T-cell (primary cell): ENCODE measurements around the gene GADD45B. TPM values are rescaled to one million over a fixed set of nuclear protein-coding genes. Genes with fewer than 3 reads are reported as not detected.
A peak's percentile ranks its signal among the peaks of the same experiment; 100 is the strongest.
"Not testable (repeated sequence)": the region's sequence is repeated elsewhere in the genome, so short reads cannot be mapped to it uniquely, and the experiment has no call there.

Experiments used
- ATAC-seq, 4 experiments: fragments of 200-7000 bp in 3 of 4; fragments of 150-1000 bp in 1 of 4; cut with Tn5 transposase; replicated peaks in 1 of 4; 1 replicate in 3 of 4; 2 replicates in 1 of 4; pipeline ENCODE4 v1.10.0; 2021; ENCODE audit warnings: moderate library complexity in 3 of 4, mild to moderate bottlenecking in 2 of 4, moderate number of reproducible peaks in 1 of 4
- CTCF ChIA-PET, 2 donors: fragments of 300-600 bp; sonication (Branson Sonifier 250); formaldehyde crosslinking; loops; one replicate each; lab custom pipeline; 2022; ENCODE audit warnings: antibody characterized with exemption in 2 of 2; lab: Charles Lee
- POLR2A ChIA-PET, 2 donors: fragments of 300-600 bp; sonication (Branson Sonifier 250); formaldehyde crosslinking; loops; one replicate each; lab custom pipeline; 2022; ENCODE audit warnings: antibody characterized with exemption in 2 of 2; lab: Charles Lee
- DNase-seq, 35 experiments: peaks; one replicate each; pipeline versions ENCODE4 v3.0.0 to v3.0.0-alpha.2; 2013 to 2023
- H3K27ac ChIP-seq: one replicate; pipeline ENCODE4 v1.5.1; 2013; ENCODE audit warnings: low read length
- H3K27me3 ChIP-seq, 2 experiments: replicated peaks in 1 of 2; 1 replicate in 1 of 2; 2 replicates in 1 of 2; pipeline versions ENCODE4 v1.6.1 to v1.7.0; 2013; ENCODE audit warnings: low read length in 1 of 2, mixed read lengths in 1 of 2; ENCODE audit not compliant: control insufficient read depth in 2 of 2, insufficient read depth in 2 of 2; ENCODE audit errors: extremely low read depth in 1 of 2
- H3K36me3 ChIP-seq, 2 donors: 1 replicate in 1 of 2; 2 replicates in 1 of 2; pipeline versions ENCODE4 v1.6.1 to v1.7.0; 2013; ENCODE audit warnings: low read length in 1 of 2; ENCODE audit not compliant: control insufficient read depth in 2 of 2, insufficient read depth in 1 of 2; ENCODE audit errors: extremely low read depth in 1 of 2
- H3K4me1 ChIP-seq, 2 experiments: 1 replicate in 1 of 2; 2 replicates in 1 of 2; pipeline versions ENCODE4 v1.6.1 to v1.7.0; 2013; ENCODE audit warnings: low read length in 2 of 2, mixed read lengths in 1 of 2; ENCODE audit not compliant: insufficient read depth in 2 of 2, control insufficient read depth in 1 of 2; ENCODE audit errors: extremely low read depth in 1 of 2
- H3K4me3 ChIP-seq, 2 donors: 1 replicate in 1 of 2; 2 replicates in 1 of 2; pipeline versions ENCODE4 v1.5.1 to v1.7.0; 2013; ENCODE audit warnings: mild to moderate bottlenecking in 2 of 2, low read length in 1 of 2, moderate library complexity in 1 of 2; ENCODE audit not compliant: control insufficient read depth in 1 of 2; ENCODE audit errors: extremely low read depth in 1 of 2
- H3K9me3 ChIP-seq: 2 replicates; pipeline ENCODE4 v1.7.0; 2013
- H3K27ac Mint-ChIP-seq, 2 donors: one replicate each; pipeline ENCODE4 v1.8.0; 2020 to 2021; ENCODE audit warnings: mild to moderate bottlenecking in 2 of 2, mixed read lengths in 2 of 2
- H3K27me3 Mint-ChIP-seq, 2 donors: one replicate each; pipeline ENCODE4 v1.8.0; 2021 to 2022; ENCODE audit warnings: mixed read lengths in 2 of 2
- H3K36me3 Mint-ChIP-seq: one replicate; pipeline ENCODE4 v1.8.0; 2021; ENCODE audit warnings: mixed read lengths
- H3K4me1 Mint-ChIP-seq, 3 donors: one replicate each; pipeline ENCODE4 v1.8.0; 2020 to 2022; ENCODE audit warnings: mixed read lengths in 3 of 3, mild to moderate bottlenecking in 1 of 3
- H3K4me3 Mint-ChIP-seq, 3 donors: one replicate each; pipeline ENCODE4 v1.8.0; 2020 to 2022; ENCODE audit warnings: mild to moderate bottlenecking in 3 of 3, mixed read lengths in 3 of 3, moderate library complexity in 3 of 3
- H3K9me3 Mint-ChIP-seq, 3 donors: one replicate each; pipeline ENCODE4 v1.8.0; 2020 to 2022; ENCODE audit warnings: mixed read lengths in 3 of 3
- WGBS: methylation state at CpG from one replicate; pipeline ENCODE4 v1.1.5; 2013; ENCODE audit warnings: missing lambda C conversion rate; ENCODE audit not compliant: insufficient coverage; 5-methylcytosine and 5-hydroxymethylcytosine counted together
- total RNA-seq, 35 experiments: library from RNA in 6 of 35; stranded (reverse) in 6 of 35; fragments of 120-200 nt in 1 of 35; gene quantifications; one replicate each; pipeline versions ENCODE4 v1.2.1 to v1.2.4 and lab custom pipeline; 2013 to 2026

The GADD45B gene
- total RNA-seq, 5 donors from 2014 or later (not counting 1 experiment from before 2014, with no cell fraction given) = 76.5 to 174 (median 102) TPM

DNA sequence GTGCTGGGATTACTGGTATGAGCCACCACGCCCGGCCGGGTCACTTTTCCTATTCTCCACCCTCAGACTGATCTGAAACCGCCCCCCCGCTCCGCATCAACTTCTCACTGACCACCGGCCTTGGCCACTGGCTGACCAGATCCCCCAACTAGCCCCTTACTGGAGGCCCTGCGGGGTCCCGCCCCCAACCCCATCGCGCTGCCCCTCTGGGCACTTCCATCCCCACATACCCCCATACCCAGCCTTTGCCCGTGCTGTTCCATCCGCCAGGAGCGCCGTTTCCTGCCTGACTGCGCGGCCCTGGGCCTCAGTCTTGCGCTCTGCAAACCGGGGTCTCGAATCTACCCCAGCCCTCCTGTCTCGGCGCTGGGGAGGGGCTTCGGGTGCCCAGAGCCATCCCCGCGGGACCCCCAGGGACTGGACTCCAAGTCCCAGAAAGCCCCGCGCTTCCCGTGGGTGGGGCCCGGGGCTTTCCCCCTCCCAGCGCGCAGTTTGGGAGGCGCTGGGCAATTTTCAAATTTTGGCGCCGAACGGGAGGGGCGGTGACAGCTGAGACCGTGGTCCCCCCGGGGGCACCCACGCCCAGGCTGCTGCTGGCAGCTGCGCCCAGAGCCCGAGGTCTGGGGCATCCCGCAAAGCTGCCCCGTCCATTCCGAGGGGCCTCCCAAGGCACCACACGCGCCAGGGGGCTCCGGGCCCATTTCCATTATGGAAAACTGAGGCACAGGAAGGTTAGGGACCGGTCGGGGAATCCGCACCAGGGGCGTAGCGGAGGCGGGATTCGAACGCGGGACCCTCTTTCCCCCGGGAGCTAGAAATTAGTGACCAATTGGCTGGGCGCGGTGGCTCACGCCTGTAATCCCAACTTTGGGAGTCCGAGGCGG is 13.9 kb upstream of the GADD45B start:
- H3K36me3 ChIP-seq = no peaks in the 10 kb centered on the region
- peaks cover 0 to 22% of the 10 kb centered on the region in 2 experiments for H3K4me1 ChIP-seq
- 5% methylated on average over 54 of the region's 62 CpGs for WGBS
- H3K4me1 Mint-ChIP-seq = peaks cover 5 to 15% (median 11%) of the 10 kb centered on the region in 3 donors
- no peak overlapping the region for H3K27ac ChIP-seq
- H3K4me3 ChIP-seq = peak overlapping the region; percentile 59 to 68
- no peaks in the 10 kb centered on the region for H3K9me3 ChIP-seq
- peak overlapping the region; percentile 67 to 79 (median 73) for H3K4me3 Mint-ChIP-seq
- peak in 24 of 35 experiments; percentile 12 to 63 (median 28) for DNase-seq
- no peaks in the 10 kb centered on the region for H3K9me3 Mint-ChIP-seq
- peak; percentile 68 to 84 (median 78) for ATAC-seq
- H3K27ac Mint-ChIP-seq = no peak overlapping the region
- ChIA-PET POLR2A (interaction anchor here in 1 of 2 donors (0.6 kb wide), 1 partner anchor 137 kb away, joined by 3 read pairs; no protein-coding TSS in a partner anchor), CTCF (interaction anchor here in 1 of 2 donors (1.1 kb wide), 1 partner anchor 149 kb away, joined by 3 read pairs; no protein-coding TSS in a partner anchor)
- no peaks in the 10 kb centered on the region for H3K36me3 Mint-ChIP-seq
- peaks cover 0 to 17% of the 10 kb centered on the region in 2 experiments for H3K27me3 ChIP-seq
- H3K27me3 Mint-ChIP-seq = no peaks in the 10 kb centered on the region

DNA sequence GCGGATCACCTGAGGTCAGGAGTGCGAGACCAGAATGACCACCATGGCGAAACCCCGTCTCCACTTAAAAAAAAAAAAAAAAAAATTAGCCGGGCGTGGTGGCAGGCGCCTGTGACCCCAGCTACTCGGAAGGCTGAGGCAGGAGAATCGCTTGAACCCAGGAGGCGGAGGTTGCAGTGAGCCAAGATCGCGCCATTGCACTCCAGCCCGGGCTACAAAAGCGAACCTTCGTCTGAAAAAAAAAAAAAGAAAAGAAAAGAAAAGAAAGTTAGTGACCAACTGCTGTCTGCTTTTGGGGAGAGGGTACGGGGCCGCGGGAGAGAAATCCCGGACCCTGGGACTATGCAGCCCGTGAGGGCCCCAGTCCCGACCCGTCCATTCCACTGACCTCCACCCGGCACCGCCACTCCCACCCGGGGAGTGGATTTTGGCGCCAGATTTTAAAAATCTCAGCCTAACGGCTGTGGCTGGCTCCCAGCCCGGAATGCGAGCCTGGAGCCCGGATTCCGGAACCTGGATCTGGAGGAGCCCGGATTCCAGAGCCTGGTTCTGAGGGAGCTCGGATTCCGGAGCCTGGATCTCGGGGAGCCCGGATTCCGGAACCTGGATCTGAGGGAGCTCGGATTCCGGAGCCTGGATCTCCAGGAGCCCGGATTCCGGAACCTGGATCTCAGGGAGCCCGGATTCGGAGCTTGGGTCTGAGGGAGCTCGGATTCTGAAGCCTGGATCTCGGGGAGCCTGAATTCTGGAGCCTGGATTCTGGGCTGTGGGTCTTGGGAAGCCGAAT is 13.1 kb upstream of the GADD45B start:
- CTCF ChIA-PET = interaction anchor here in 1 of 2 donors (0.7 kb wide), 1 partner anchor 108 kb away, joined by 3 read pairs; no protein-coding TSS in a partner anchor
- H3K9me3 Mint-ChIP-seq = no peaks in the 10 kb centered on the region
- H3K36me3 Mint-ChIP-seq = no peaks in the 10 kb centered on the region
- H3K4me1 Mint-ChIP-seq = peaks cover 2 to 9% (median 9%) of the 10 kb centered on the region in 3 donors
- Histone ChIP-seq H3K27ac (no peak overlapping the region), H3K4me1 (peaks cover 0 to 19% of the 10 kb centered on the region in 2 experiments), H3K9me3 (no peaks in the 10 kb centered on the region), H3K36me3 (no peaks in the 10 kb centered on the region), H3K4me3 (peak overlapping the region in 1 of 2 donors; percentile 68), H3K27me3 (peaks cover 0 to 17% of the 10 kb centered on the region in 2 experiments)
- peak overlapping the region in 1 of 3 donors; percentile 79 for H3K4me3 Mint-ChIP-seq
- ATAC-seq (no peak), DNase-seq (no peak)
- POLR2A ChIA-PET = interaction anchor here in 1 of 2 donors (0.6 kb wide), 1 partner anchor 137 kb away, joined by 3 read pairs; no protein-coding TSS in a partner anchor
- no peak overlapping the region for H3K27ac Mint-ChIP-seq
- H3K27me3 Mint-ChIP-seq = no peaks in the 10 kb centered on the region
- WGBS = 79% methylated on average over 38 of the region's 46 CpGs

DNA sequence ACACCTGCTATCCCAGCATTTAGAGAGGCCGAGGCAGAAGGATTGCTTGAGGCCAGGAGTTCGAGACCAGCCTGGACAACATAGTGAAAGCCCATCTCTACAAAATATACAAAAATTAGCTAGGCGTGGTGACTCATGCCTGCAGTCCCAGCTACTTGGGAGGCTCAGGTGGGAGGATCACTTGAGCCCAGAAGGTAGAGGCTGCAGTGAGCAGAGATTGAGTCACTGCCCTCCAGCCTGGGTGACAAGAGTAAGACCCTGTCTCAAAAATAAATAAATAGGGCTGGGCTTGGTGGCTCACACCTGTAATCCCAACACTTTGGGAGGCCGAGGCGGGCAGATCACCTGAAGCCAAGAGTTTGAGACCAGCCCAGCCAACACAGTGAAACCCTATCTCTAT is 12.2 kb upstream of the GADD45B start:
- H3K36me3 ChIP-seq, H3K36me3 Mint-ChIP-seq, H3K4me1 Mint-ChIP-seq, H3K27ac ChIP-seq, POLR2A ChIA-PET, CTCF ChIA-PET, ATAC-seq, H3K9me3 Mint-ChIP-seq, DNase-seq, H3K27ac Mint-ChIP-seq, H3K9me3 ChIP-seq, H3K4me3 ChIP-seq, H3K27me3 Mint-ChIP-seq: not testable (repeated sequence)
- WGBS = no CpG with 5 or more reads among the region's 5 CpGs
- peaks cover 0 to 19% of the 10 kb centered on the region in 2 experiments for H3K27me3 ChIP-seq
- H3K4me3 Mint-ChIP-seq = peak overlapping the region in 1 of 3 donors; percentile 16
- H3K4me1 ChIP-seq = peaks cover 0 to 19% of the 10 kb centered on the region in 2 experiments

DNA sequence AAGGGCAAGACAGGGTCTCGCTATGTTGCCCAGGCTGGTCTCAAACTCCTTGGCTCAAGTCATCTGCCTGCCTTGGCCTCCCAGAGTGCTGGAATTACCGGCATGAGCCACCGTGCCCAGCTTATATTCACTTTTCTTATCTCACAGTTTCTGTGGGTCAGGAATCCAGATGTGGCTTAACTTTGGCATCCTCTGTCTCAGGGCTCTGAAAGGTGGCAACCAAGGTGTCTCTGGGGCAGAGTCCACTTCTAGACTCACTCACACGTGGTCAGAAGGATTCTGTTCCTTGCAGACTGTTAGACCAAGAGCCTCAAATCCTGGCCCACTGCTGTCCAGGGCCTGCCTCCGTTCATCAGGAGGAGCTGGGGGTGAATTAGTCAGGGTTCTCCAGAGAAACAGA is 11.5 kb upstream of the GADD45B start:
- Mint-ChIP-seq H3K36me3 (no peaks in the 10 kb centered on the region), H3K9me3 (no peaks in the 10 kb centered on the region), H3K4me3 (no peak overlapping the region), H3K27ac (no peak overlapping the region), H3K4me1 (peaks cover 5 to 11% (median 9%) of the 10 kb centered on the region in 3 donors), H3K27me3 (no peaks in the 10 kb centered on the region)
- ChIA-PET POLR2A (no interaction called here), CTCF (no interaction called here)
- Histone ChIP-seq H3K4me3 (no peak overlapping the region), H3K36me3 (no peaks in the 10 kb centered on the region), H3K4me1 (peaks cover 0 to 23% of the 10 kb centered on the region in 2 experiments), H3K27me3 (peaks cover 0 to 19% of the 10 kb centered on the region in 2 experiments), H3K27ac (no peak overlapping the region), H3K9me3 (no peaks in the 10 kb centered on the region)
- DNase-seq (no peak), ATAC-seq (no peak)
- WGBS = no CpG with 5 or more reads among the region's 5 CpGs

DNA sequence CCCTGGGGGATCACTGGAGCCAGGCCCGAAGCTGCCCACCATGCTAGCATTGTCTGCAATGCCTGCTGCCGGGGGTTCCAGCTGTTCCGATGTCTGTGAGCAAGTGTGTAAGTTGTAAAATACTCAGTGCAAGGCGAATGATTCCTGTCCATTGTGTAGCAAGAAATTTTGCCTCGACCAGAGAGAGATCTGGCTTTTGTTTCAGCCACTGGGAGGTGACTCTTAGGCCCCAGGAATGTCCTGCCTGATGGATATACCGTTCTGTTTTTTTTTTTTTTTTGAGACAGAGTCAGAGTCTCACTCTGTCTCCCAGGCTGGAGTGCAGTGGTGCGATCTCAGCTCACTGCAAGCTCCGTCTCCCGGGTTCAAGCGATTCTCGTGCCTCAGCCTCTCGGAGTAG is 7.3 kb upstream of the GADD45B start:
- H3K9me3 Mint-ChIP-seq = no peaks in the 10 kb centered on the region
- Histone ChIP-seq H3K27ac (no peak overlapping the region), H3K9me3 (no peaks in the 10 kb centered on the region), H3K27me3 (peaks cover 0 to 2% of the 10 kb centered on the region in 2 experiments), H3K4me1 (peaks cover 0 to 8% of the 10 kb centered on the region in 2 experiments), H3K36me3 (no peaks in the 10 kb centered on the region), H3K4me3 (no peak overlapping the region)
- H3K27me3 Mint-ChIP-seq = no peaks in the 10 kb centered on the region
- ChIA-PET CTCF (interaction anchor here in 1 of 2 donors (0.7 kb wide), 1 partner anchor 788 kb away, joined by 5 read pairs; no protein-coding TSS in a partner anchor), POLR2A (interaction anchor here (0.5 to 0.7 kb wide), 2 partner anchors 14 to 409 kb away, joined by 4 read pairs; no protein-coding TSS in a partner anchor)
- no peak overlapping the region for H3K27ac Mint-ChIP-seq
- 86% methylated on average over 6 of the region's 12 CpGs for WGBS
- no peak overlapping the region for H3K4me3 Mint-ChIP-seq
- ATAC-seq = no peak
- H3K4me1 Mint-ChIP-seq = peaks cover 0 to 9% (median 8%) of the 10 kb centered on the region in 3 donors
- no peak for DNase-seq
- no peaks in the 10 kb centered on the region for H3K36me3 Mint-ChIP-seq
